Endodermal cell (in vitro differentiated cells): ENCODE data around the gene SYT1. TPM values are rescaled to one million over a fixed set of nuclear protein-coding genes. Genes with fewer than 3 reads are reported as not detected.

Experiments used
- DNase-seq: peaks from one replicate; pipeline ENCODE4 v3.0.0-alpha.2; 2017
- H3K27ac ChIP-seq: 2 replicates; pipeline ENCODE4 v1.5.1; 2013; ENCODE audit warnings: mild to moderate bottlenecking, low read depth, low read length, moderate library complexity
- H3K27me3 ChIP-seq: 2 replicates; pipeline ENCODE4 v1.6.1; 2013; ENCODE audit warnings: mild to moderate bottlenecking, low read length, moderate library complexity; ENCODE audit not compliant: insufficient read depth, control insufficient read depth, poor library complexity, severe bottlenecking
- H3K36me3 ChIP-seq: 2 replicates; pipeline ENCODE4 v1.7.0; 2013; ENCODE audit warnings: mild to moderate bottlenecking, low read length, moderate library complexity; ENCODE audit not compliant: control insufficient read depth, insufficient read depth
- H3K4me1 ChIP-seq: one replicate; pipeline ENCODE4 v1.7.0; 2013; ENCODE audit warnings: low read length; ENCODE audit not compliant: control insufficient read depth, insufficient read depth
- H3K4me3 ChIP-seq: 2 replicates; pipeline ENCODE4 v1.5.1; 2013; ENCODE audit warnings: mild to moderate bottlenecking, low read length, moderate library complexity
- H3K9ac ChIP-seq: 2 replicates; pipeline ENCODE4 v1.6.1; 2013; ENCODE audit warnings: mild to moderate bottlenecking, low read length, moderate library complexity; ENCODE audit not compliant: poor library complexity, severe bottlenecking; ENCODE audit errors: extremely low read depth
- H3K9me3 ChIP-seq: 2 replicates; pipeline ENCODE4 v1.6.1; 2013; ENCODE audit warnings: mild to moderate bottlenecking, low read length, moderate library complexity; ENCODE audit not compliant: control insufficient read depth
- H3K27ac Mint-ChIP-seq: 2 replicates; pipeline ENCODE4 v1.8.0; 2020; ENCODE audit warnings: mixed read lengths
- H3K27me3 Mint-ChIP-seq: 2 replicates; pipeline ENCODE4 v1.8.0; 2021; ENCODE audit warnings: mild to moderate bottlenecking, mixed read lengths; ENCODE audit not compliant: insufficient read depth
- H3K36me3 Mint-ChIP-seq: 2 replicates; pipeline ENCODE4 v1.8.0; 2020; ENCODE audit warnings: low read depth, mixed read lengths
- H3K4me1 Mint-ChIP-seq: 2 replicates; pipeline ENCODE4 v1.8.0; 2020; ENCODE audit warnings: mixed read lengths
- H3K4me3 Mint-ChIP-seq: 2 replicates; pipeline ENCODE4 v1.8.0; 2020; ENCODE audit warnings: mild to moderate bottlenecking, moderate library complexity, mixed read lengths
- H3K9me3 Mint-ChIP-seq: 2 replicates; pipeline ENCODE4 v1.8.0; 2020; ENCODE audit warnings: mild to moderate bottlenecking, mixed read lengths
- WGBS, 2 experiments: methylation state at CpG; one replicate each; pipeline versions ENCODE4 v1.1.5 to v1.1.7; 2013; ENCODE audit warnings: missing lambda C conversion rate in 2 of 2, mixed read lengths in 1 of 2; ENCODE audit not compliant: insufficient coverage in 1 of 2, insufficient read length in 1 of 2; 5-methylcytosine and 5-hydroxymethylcytosine counted together
- total RNA-seq, 2 donors: library from RNA; stranded (reverse); fragmentation: NEBNext Ultra II Directional in 1 of 2; extraction: Animal tissue kit (Norgen Biotek cat#: 25700) in 1 of 2; gene quantifications; 2 replicates in 1 of 2; 3 replicates in 1 of 2; pipeline ENCODE4 v1.2.1, GENCODE V29; 2021
- TF ChIP-seq, protein P1 (sequence below): fragments of 200-600 bp; sonication (generic); conservative IDR thresholded peaks from 2 replicates; pipeline ENCODE4 v1.5.0; 2021; ENCODE audit warnings: antibody characterized with exemption, mild to moderate bottlenecking

Gene SYT1
- total RNA-seq, 2 donors from 2014 or later: 6.8 to 10.7 TPM

DNA sequence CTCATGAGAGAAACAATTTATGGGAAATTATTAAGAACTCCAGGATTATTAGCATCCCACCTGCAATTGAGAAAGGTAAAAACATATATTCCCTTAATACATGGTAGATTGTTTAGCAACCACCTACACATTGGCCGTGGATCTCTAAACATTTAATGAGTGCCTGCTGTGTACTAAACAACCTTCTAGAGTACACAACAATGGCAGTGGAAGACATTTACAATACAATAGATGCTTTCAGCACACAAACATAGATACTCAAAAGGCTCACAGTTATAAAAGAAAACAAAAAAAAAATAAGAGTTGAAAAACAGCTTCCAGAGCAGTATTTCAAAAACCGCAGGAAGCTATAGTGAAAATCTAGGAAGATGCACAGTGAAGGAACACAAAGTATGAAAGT lies 382.9 kb downstream of the SYT1 start:
- no peak overlapping the region for H3K4me3 Mint-ChIP-seq
- TF ChIP-seq, protein P1, sequence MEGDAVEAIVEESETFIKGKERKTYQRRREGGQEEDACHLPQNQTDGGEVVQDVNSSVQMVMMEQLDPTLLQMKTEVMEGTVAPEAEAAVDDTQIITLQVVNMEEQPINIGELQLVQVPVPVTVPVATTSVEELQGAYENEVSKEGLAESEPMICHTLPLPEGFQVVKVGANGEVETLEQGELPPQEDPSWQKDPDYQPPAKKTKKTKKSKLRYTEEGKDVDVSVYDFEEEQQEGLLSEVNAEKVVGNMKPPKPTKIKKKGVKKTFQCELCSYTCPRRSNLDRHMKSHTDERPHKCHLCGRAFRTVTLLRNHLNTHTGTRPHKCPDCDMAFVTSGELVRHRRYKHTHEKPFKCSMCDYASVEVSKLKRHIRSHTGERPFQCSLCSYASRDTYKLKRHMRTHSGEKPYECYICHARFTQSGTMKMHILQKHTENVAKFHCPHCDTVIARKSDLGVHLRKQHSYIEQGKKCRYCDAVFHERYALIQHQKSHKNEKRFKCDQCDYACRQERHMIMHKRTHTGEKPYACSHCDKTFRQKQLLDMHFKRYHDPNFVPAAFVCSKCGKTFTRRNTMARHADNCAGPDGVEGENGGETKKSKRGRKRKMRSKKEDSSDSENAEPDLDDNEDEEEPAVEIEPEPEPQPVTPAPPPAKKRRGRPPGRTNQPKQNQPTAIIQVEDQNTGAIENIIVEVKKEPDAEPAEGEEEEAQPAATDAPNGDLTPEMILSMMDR: no peak
- 75 to 88% methylated on average over 2 of the region's 2 CpGs for WGBS, 2 experiments
- Histone ChIP-seq H3K4me3 (no peak overlapping the region), H3K9ac (no peak overlapping the region), H3K27me3 (no peaks in the 10 kb centered on the region), H3K36me3 (no peaks in the 10 kb centered on the region), H3K4me1 (no peaks in the 10 kb centered on the region), H3K9me3 (no peaks in the 10 kb centered on the region), H3K27ac (no peak overlapping the region)
- DNase-seq: no peak
- H3K4me1 Mint-ChIP-seq: no peaks in the 10 kb centered on the region
- no peaks in the 10 kb centered on the region for H3K27me3 Mint-ChIP-seq
- peaks cover 4% of the 10 kb centered on the region for H3K36me3 Mint-ChIP-seq
- no peaks in the 10 kb centered on the region for H3K9me3 Mint-ChIP-seq
- no peak overlapping the region for H3K27ac Mint-ChIP-seq

DNA sequence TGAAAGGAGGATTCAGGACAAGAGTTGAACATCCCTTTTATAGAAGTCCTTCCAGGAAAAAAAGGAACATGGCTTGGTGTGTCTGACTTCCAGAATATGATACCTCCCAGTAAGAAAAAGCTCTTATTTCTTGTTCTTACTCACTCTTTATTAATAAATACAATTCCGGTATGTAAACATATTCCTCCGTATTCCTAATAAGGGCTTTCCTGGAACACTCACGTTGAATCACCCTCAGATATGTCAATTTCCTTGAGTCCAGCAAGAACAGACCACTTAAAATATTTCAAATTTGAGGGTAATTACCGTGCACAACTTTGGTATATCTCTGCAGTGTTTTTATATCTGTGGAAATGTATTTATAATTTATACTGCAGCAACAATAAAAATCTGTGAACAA lies 385.6 kb downstream of the SYT1 start:
- Histone ChIP-seq H3K9me3 (peaks cover 8% of the 10 kb centered on the region), H3K27ac (no peak overlapping the region), H3K36me3 (no peaks in the 10 kb centered on the region), H3K4me1 (no peaks in the 10 kb centered on the region), H3K27me3 (no peaks in the 10 kb centered on the region), H3K9ac (no peak overlapping the region), H3K4me3 (no peak overlapping the region)
- no peak for DNase-seq
- Mint-ChIP-seq H3K27ac (no peak overlapping the region), H3K9me3 (no peaks in the 10 kb centered on the region), H3K4me3 (no peak overlapping the region), H3K4me1 (no peaks in the 10 kb centered on the region), H3K27me3 (no peaks in the 10 kb centered on the region), H3K36me3 (no peaks in the 10 kb centered on the region)
- TF ChIP-seq, protein P1: no peak
- 94 to 100% methylated on average over 3 to 4 of the region's 4 CpGs for WGBS, 2 experiments

DNA sequence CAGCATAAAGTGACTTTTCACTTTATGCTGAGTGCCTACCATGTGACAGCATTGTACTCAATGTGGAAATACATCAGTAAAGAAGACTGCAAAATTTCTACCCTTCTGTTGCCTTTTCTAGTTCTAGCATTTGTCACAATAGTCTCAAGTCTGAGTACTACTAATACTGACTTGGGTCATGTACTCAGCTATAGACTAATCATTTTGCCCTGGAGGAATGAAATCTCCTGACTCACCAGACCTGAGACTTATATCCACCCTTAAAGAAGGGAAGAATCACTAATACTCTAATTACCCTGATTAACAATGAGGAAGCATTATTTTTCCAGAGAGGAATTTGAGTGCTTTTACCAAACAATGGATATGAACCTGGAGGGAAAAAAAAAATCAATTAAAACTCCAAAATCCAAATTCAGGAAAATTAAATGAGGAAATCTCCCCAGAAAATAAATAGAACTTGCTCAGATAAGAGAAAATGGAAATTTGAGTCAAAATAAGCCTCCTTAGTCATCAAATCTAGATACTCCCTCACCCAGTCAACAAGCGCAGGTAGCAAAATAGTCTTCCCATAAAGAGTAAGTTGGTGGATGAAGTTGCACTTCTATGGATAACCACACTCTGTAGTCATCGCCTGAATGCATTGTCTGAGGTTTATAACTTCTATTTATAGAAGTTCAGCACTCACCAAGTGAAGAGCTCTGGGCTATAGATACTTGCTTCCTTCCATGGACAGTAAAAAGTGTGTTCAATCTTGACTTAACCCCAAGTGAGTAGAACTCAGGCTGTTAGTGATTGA lies 386.6 kb downstream of the SYT1 start:
- no peaks in the 10 kb centered on the region for H3K9me3 Mint-ChIP-seq
- no peaks in the 10 kb centered on the region for H3K36me3 Mint-ChIP-seq
- TF ChIP-seq, protein P1: no peak
- Histone ChIP-seq H3K9ac (no peak overlapping the region), H3K9me3 (peaks cover 8% of the 10 kb centered on the region), H3K36me3 (no peaks in the 10 kb centered on the region), H3K27me3 (no peaks in the 10 kb centered on the region), H3K4me3 (no peak overlapping the region), H3K4me1 (no peaks in the 10 kb centered on the region), H3K27ac (no peak overlapping the region)
- no peaks in the 10 kb centered on the region for H3K27me3 Mint-ChIP-seq
- no peak overlapping the region for H3K4me3 Mint-ChIP-seq
- no peak for DNase-seq
- H3K4me1 Mint-ChIP-seq: no peaks in the 10 kb centered on the region
- WGBS, 2 experiments: 90% methylated on average over 2 of the region's 2 CpGs; no CpG with 5 or more reads in 1 of the 2 experiments
- H3K27ac Mint-ChIP-seq: no peak overlapping the region
